ENCODE data around the gene TSEN15. TPM values are rescaled to one million over a fixed set of nuclear protein-coding genes. Genes with fewer than 3 reads are reported as not detected.

The TSEN15 gene
- total RNA-seq, 1 experiment from 2014 or later, result 31.1 TPM

- ChIA-PET RAD21 (ENCODE audit: low non-redundant PET in 1 of 2, low total read pairs in 2 of 2, uncharacterized antibody in 2 of 2, unreplicated experiment in 2 of 2) (no interaction called here), POLR2A (no interaction called here), CTCF (no interaction called here)
- H3K27ac ChIP-seq (ENCODE audit: low read depth, low read length), result no peak overlapping the region
- no peaks in the 10 kb centered on the region for H3K9me2 ChIP-seq (ENCODE audit: insufficient read depth)
- H3K36me3 ChIP-seq (ENCODE audit: control insufficient read depth in 1 of 2, insufficient read depth in 2 of 2, low read length in 2 of 2), result no peaks in the 10 kb centered on the region
- TF ChIP-seq POLR2AphosphoS5 (IDR thresholded peaks at IDR 0.05; ENCODE audit: low read depth, low read length) (no peak), EZH2 (IDR thresholded peaks at IDR 0.05) (no peak), TCF7L2 (IDR thresholded peaks at IDR 0.05; ENCODE audit: borderline replicate concordance, extremely low read depth, insufficient read depth, insufficient read length) (no peak), ZFX (IDR thresholded peaks at IDR 0.05) (no peak), FOSL1 (IDR thresholded peaks at IDR 0.05; ENCODE audit: low read depth) (no peak), EZH2phosphoT487 (IDR thresholded peaks at IDR 0.05; ENCODE audit: borderline replicate concordance) (no peak), SP1 (IDR thresholded peaks at IDR 0.05; ENCODE audit: low read depth) (no peak), CTCF (IDR thresholded peaks at IDR 0.05 in 2 of 3, conservative IDR thresholded peaks at IDR 0.05 in 1 of 3; ENCODE audit: borderline replicate concordance in 1 of 3, insufficient read depth in 1 of 3, low read depth in 2 of 3, low read length in 2 of 3) (no peak), MAX (IDR thresholded peaks at IDR 0.05) (no peak), CBX3 (IDR thresholded peaks at IDR 0.05; ENCODE audit: low read depth) (no peak), JUND (IDR thresholded peaks at IDR 0.05) (no peak), REST (IDR thresholded peaks at IDR 0.05; ENCODE audit: low read depth) (no peak), SIN3A (IDR thresholded peaks at IDR 0.05; ENCODE audit: low read depth) (no peak)
- no peaks in the 10 kb centered on the region for H3K27me3 ChIP-seq (ENCODE audit: insufficient read depth, low read length)
- no peaks in the 10 kb centered on the region for H3K4me1 ChIP-seq (ENCODE audit: control insufficient read depth in 1 of 2, insufficient read depth in 2 of 2, low read length in 2 of 2)
- H3K4me2 ChIP-seq (ENCODE audit: low read length), result no peak overlapping the region
- no peak for DNase-seq (ENCODE audit: low read depth, low spot score)
- no peaks in the 10 kb centered on the region for H3K79me2 ChIP-seq (ENCODE audit: insufficient read depth, low read length)
- no peak overlapping the region for H3K4me3 ChIP-seq (replicated peaks in 1 of 2; ENCODE audit: low read depth in 1 of 2, low read length in 2 of 2)
- no peak overlapping the region for H2AFZ ChIP-seq (ENCODE audit: low read depth, low read length, poor library complexity, severe bottlenecking)
- no peak overlapping the region for H3K9ac ChIP-seq (ENCODE audit: low read length)
- no peak for ATAC-seq
- intact Hi-C loops (cut with micrococcal nuclease), result no loop called here
- BruUV-seq (replicated peaks), result no TSS peak
- H4K20me1 ChIP-seq (ENCODE audit: insufficient read depth), result no peaks in the 10 kb centered on the region
- no peaks in the 10 kb centered on the region for H3K9me3 ChIP-seq (ENCODE audit: control insufficient read depth in 1 of 2, insufficient read depth in 1 of 2, low read depth in 1 of 2, low read length in 2 of 2)
Measured at GRCh38 chr1:184032930-184033418, 18.6 kb upstream of the TSEN15 start.
